PC-3 (cell line): Measurements from ENCODE around the gene TERB1. TPM values are rescaled to one million over a fixed set of nuclear protein-coding genes. Genes with fewer than 3 reads are reported as not detected.

Experiments
- ATAC-seq: fragments of 200-7000 bp; cut with Tn5 transposase; 2 replicates; pipeline ENCODE4 v1.9.1; 2020; ENCODE audit warnings: mild to moderate bottlenecking, moderate library complexity
- BruUV-seq: library from RNA; stranded (reverse); fragments of 400-500 nt; replicated peaks from 2 replicates; lab custom pipeline; 2021; lab: Mats Ljungman, UMichigan
- CTCF ChIA-PET: fragments of 300-600 bp; sonication (Branson Sonifier 250); formaldehyde crosslinking; loops from one replicate; lab custom pipeline; 2022; ENCODE audit warnings: antibody characterized with exemption; lab: Charles Lee
- POLR2A ChIA-PET: fragments of 300-600 bp; sonication (Branson Sonifier 250); formaldehyde crosslinking; loops from one replicate; lab custom pipeline; 2022; ENCODE audit warnings: antibody characterized with exemption; ENCODE audit not compliant: unreplicated experiment; lab: Charles Lee
- DNase-seq: peaks from one replicate; pipeline ENCODE4 v3.0.0-alpha.2; 2015
- H2AFZ ChIP-seq: fragments of 300-600 bp; sonication (generic); 2 replicates; pipeline ENCODE4 v1.6.0; 2016; ENCODE audit warnings: antibody characterized with exemption, low read length
- H3F3A ChIP-seq: fragments of 300-600 bp; sonication (generic); one replicate; pipeline ENCODE4 v1.6.0; 2017; ENCODE audit warnings: antibody characterized with exemption, low read length, control low read depth, mild to moderate bottlenecking; ENCODE audit not compliant: unreplicated experiment
- H3K27ac ChIP-seq: fragments of 300-600 bp; sonication (generic); 2 replicates; pipeline ENCODE4 v1.5.1; 2016; ENCODE audit warnings: mild to moderate bottlenecking, low read length
- H3K27me3 ChIP-seq: fragments of 300-600 bp; sonication (generic); 2 replicates; pipeline ENCODE4 v1.6.1; 2016; ENCODE audit warnings: low read length, mixed read lengths
- H3K36me3 ChIP-seq: fragments of 300-600 bp; sonication (generic); 2 replicates; pipeline ENCODE4 v1.6.1; 2016; ENCODE audit warnings: low read depth, mixed run types, low read length, mixed read lengths
- H3K4me1 ChIP-seq: fragments of 300-600 bp; sonication (generic); 2 replicates; pipeline ENCODE4 v1.5.1; 2016; ENCODE audit warnings: low read length; ENCODE audit not compliant: insufficient read depth
- H3K4me2 ChIP-seq: fragments of 300-600 bp; sonication (generic); 2 replicates; pipeline ENCODE4 v1.6.0; 2016; ENCODE audit warnings: low read length
- H3K4me3 ChIP-seq: fragments of 300-600 bp; sonication (generic); 2 replicates; pipeline ENCODE4 v1.5.1; 2016; ENCODE audit warnings: mild to moderate bottlenecking, low read length, mixed read lengths
- H3K79me2 ChIP-seq: fragments of 300-600 bp; sonication (generic); 2 replicates; pipeline ENCODE4 v1.6.1; 2017; ENCODE audit warnings: low read length, mixed read lengths
- H3K9ac ChIP-seq: fragments of 300-600 bp; sonication (generic); 2 replicates; pipeline ENCODE4 v1.6.0; 2016; ENCODE audit warnings: mild to moderate bottlenecking, low read length
- H3K9me2 ChIP-seq: fragments of 300-600 bp; sonication (generic); replicated peaks from 2 replicates; pipeline ENCODE4 v1.6.1; 2016; ENCODE audit warnings: mixed run types, low read length, mixed read lengths
- H3K9me3 ChIP-seq: fragments of 300-600 bp; sonication (generic); 2 replicates; pipeline ENCODE4 v1.6.1; 2016; ENCODE audit warnings: low read length, mixed read lengths
- H4K20me1 ChIP-seq: fragments of 300-600 bp; sonication (generic); 2 replicates; pipeline ENCODE4 v1.6.1; 2016; ENCODE audit warnings: low read length, mixed read lengths
- CTCF ChIP-seq: fragments of 300-600 bp; sonication (generic); conservative IDR thresholded peaks from 2 replicates; pipeline ENCODE4 v1.5.1; 2017; ENCODE audit warnings: antibody characterized with exemption, low read depth, mild to moderate bottlenecking, low read length
- EZH2 ChIP-seq: fragments of 300-600 bp; sonication (generic); IDR thresholded peaks from one replicate; pipeline ENCODE4 v1.6.1; 2017; ENCODE audit warnings: antibody characterized with exemption, mild to moderate bottlenecking, low read length; ENCODE audit not compliant: unreplicated experiment
- EZH2phosphoT487 ChIP-seq: fragments of 300-600 bp; sonication (generic); IDR thresholded peaks from 2 replicates; pipeline ENCODE4 v1.6.1; 2018; ENCODE audit warnings: mild to moderate bottlenecking, antibody characterized with exemption, low read length, borderline replicate concordance
- intact Hi-C: fragments of 100-400 bp; cut with micrococcal nuclease; formaldehyde crosslinking; loops from 2 replicates; pipeline ENCODE4 v1.9.0; 2023
- total RNA-seq: library from RNA; depleted of rRNA; stranded (reverse); fragments of >200 nt; gene quantifications from 2 replicates; pipeline ENCODE4 v1.2.3, GENCODE V29; 2014

Gene TERB1
- total RNA-seq, 1 experiment from 2014 or later: not detected

- H3K9me3 ChIP-seq: no peaks in the 10 kb centered on the region
- DNase-seq: peak; percentile 82
- H3K27me3 ChIP-seq: no peaks in the 10 kb centered on the region
- CTCF ChIA-PET: interaction anchor here (0.7 kb wide), 1 partner anchor 15 kb away, joined by 3 read pairs; the partner anchor contains the start of gene DYNC1LI2
- intact Hi-C loops: no loop called here
- H3K4me3 ChIP-seq: no peak overlapping the region
- no peak overlapping the region for H3K9ac ChIP-seq
- peak overlapping the region; percentile 71 for H3K27ac ChIP-seq
- H3F3A ChIP-seq: no peaks in the 10 kb centered on the region
- TF ChIP-seq CTCF: no peak
- TF ChIP-seq EZH2phosphoT487: no peak
- TF ChIP-seq EZH2: no peak
- peak overlapping the region; percentile 22; the same call in 1 of the 2 replicates for H3K4me2 ChIP-seq
- H3K79me2 ChIP-seq: peaks cover 34% of the 10 kb centered on the region
- peak; percentile 68 for ATAC-seq
- no peaks in the 10 kb centered on the region for H4K20me1 ChIP-seq
- H2AFZ ChIP-seq: no peak overlapping the region
- POLR2A ChIA-PET: no interaction called here
- peaks cover 52% of the 10 kb centered on the region for H3K36me3 ChIP-seq
- H3K4me1 ChIP-seq: peaks cover 24% of the 10 kb centered on the region
- no peaks in the 10 kb centered on the region for H3K9me2 ChIP-seq
- no TSS peak for BruUV-seq
These were observed 65.5 kb downstream of the TERB1 start for GRCh38 chr16:66735891-66736290.

- Histone ChIP-seq H3K9me3 (no peaks in the 10 kb centered on the region), H4K20me1 (no peaks in the 10 kb centered on the region), H3K9ac (no peak overlapping the region), H3K27ac (no peak overlapping the region), H3K79me2 (no peaks in the 10 kb centered on the region), H3F3A (peaks cover 3% of the 10 kb centered on the region), H3K4me3 (no peak overlapping the region), H3K9me2 (no peaks in the 10 kb centered on the region), H3K36me3 (peaks cover 54% of the 10 kb centered on the region), H3K27me3 (no peaks in the 10 kb centered on the region), H3K4me2 (no peak overlapping the region), H2AFZ (no peak overlapping the region), H3K4me1 (peaks cover 8% of the 10 kb centered on the region)
- ChIA-PET POLR2A (no interaction called here), CTCF (no interaction called here)
- intact Hi-C loops: no loop called here
- no peak for DNase-seq
- no peak for TF ChIP-seq EZH2phosphoT487
- ATAC-seq: no peak
- no TSS peak for BruUV-seq
These were observed 70.3 kb downstream of the TERB1 start for GRCh38 chr16:66731101-66731500.

- H3K79me2 ChIP-seq: no peaks in the 10 kb centered on the region
- no peak overlapping the region for H3K27ac ChIP-seq
- no peak overlapping the region for H3K9ac ChIP-seq
- H3K4me3 ChIP-seq: no peak overlapping the region
- no peak; the same call in 1 of the 2 replicates for ATAC-seq
- POLR2A ChIA-PET: no interaction called here
- no peaks in the 10 kb centered on the region for H4K20me1 ChIP-seq
- H3K9me3 ChIP-seq: no peaks in the 10 kb centered on the region
- no peaks in the 10 kb centered on the region for H3K4me1 ChIP-seq
- H2AFZ ChIP-seq: no peak overlapping the region
- H3F3A ChIP-seq: peaks cover 3% of the 10 kb centered on the region
- DNase-seq: no peak
- intact Hi-C loops: loop anchor here (1.0 kb wide), 1 partner anchor 138 kb away; no protein-coding TSS in a partner anchor
- TF ChIP-seq EZH2 (no peak), CTCF (no peak), EZH2phosphoT487 (no peak)
- no TSS peak for BruUV-seq
- H3K27me3 ChIP-seq: no peaks in the 10 kb centered on the region
- H3K36me3 ChIP-seq: peaks cover 57% of the 10 kb centered on the region
- CTCF ChIA-PET: interaction anchor here (0.5 to 1.2 kb wide), 5 partner anchors 8 to 139 kb away, joined by 3 to 10 read pairs (median 4); no protein-coding TSS in a partner anchor
- H3K9me2 ChIP-seq: no peaks in the 10 kb centered on the region
- H3K4me2 ChIP-seq: no peak overlapping the region
These were observed 72.6 kb downstream of the TERB1 start for GRCh38 chr16:66728804-66729203.
